Hepatocyte (in vitro differentiated cells): ENCODE measurements around the gene C1orf21. TPM values are rescaled to one million over a fixed set of nuclear protein-coding genes. Genes with fewer than 3 reads are reported as not detected.
"Not testable (repeated sequence)": the region's sequence is repeated elsewhere in the genome, so short reads cannot be mapped to it uniquely, and the experiment has no call there.

Experiments used
- DNase-seq: peaks from one replicate; pipeline ENCODE4 v3.0.0-alpha.2; 2016; ENCODE audit warnings: low spot score
- H2AFZ ChIP-seq: fragments of 200-600 bp; sonication (generic); 2 replicates; pipeline ENCODE4 v1.6.0; 2016; ENCODE audit warnings: antibody characterized with exemption, mild to moderate bottlenecking
- H3K27ac ChIP-seq: fragments of 200-600 bp; sonication (generic); 2 replicates; pipeline ENCODE4 v1.5.1; 2016; ENCODE audit warnings: mild to moderate bottlenecking
- H3K27me3 ChIP-seq: fragments of 200-600 bp; sonication (generic); 2 replicates; pipeline ENCODE4 v1.6.1; 2016
- H3K36me3 ChIP-seq: fragments of 200-600 bp; sonication (generic); replicated peaks from 2 replicates; pipeline ENCODE4 v1.5.1; 2016; ENCODE audit warnings: low read depth; ENCODE audit not compliant: insufficient read depth
- H3K4me1 ChIP-seq: fragments of 200-600 bp; sonication (generic); 2 replicates; pipeline ENCODE4 v1.5.1; 2016; ENCODE audit warnings: mild to moderate bottlenecking, moderate library complexity; ENCODE audit not compliant: insufficient read depth
- H3K4me2 ChIP-seq: fragments of 200-600 bp; sonication (generic); 2 replicates; pipeline ENCODE4 v1.6.0; 2016
- H3K4me3 ChIP-seq: fragments of 200-600 bp; sonication (generic); 2 replicates; pipeline ENCODE4 v1.5.1; 2016; ENCODE audit warnings: mild to moderate bottlenecking
- H3K79me2 ChIP-seq: fragments of 200-600 bp; sonication (generic); 2 replicates; pipeline ENCODE4 v1.6.0; 2017; ENCODE audit warnings: mild to moderate bottlenecking
- H3K9me2 ChIP-seq: fragments of 200-600 bp; sonication (generic); replicated peaks from 2 replicates; pipeline ENCODE4 v1.6.0; 2017; ENCODE audit warnings: mild to moderate bottlenecking; ENCODE audit not compliant: insufficient read depth
- H3K9me3 ChIP-seq: fragments of 200-600 bp; sonication (generic); 2 replicates; pipeline ENCODE4 v1.5.1; 2016; ENCODE audit warnings: low read depth, mild to moderate bottlenecking
- H4K20me1 ChIP-seq: fragments of 200-600 bp; sonication (generic); 2 replicates; pipeline ENCODE4 v1.6.0; 2016; ENCODE audit warnings: mild to moderate bottlenecking; ENCODE audit not compliant: insufficient read depth, poor library complexity, severe bottlenecking
- CTCF ChIP-seq: fragments of 200-600 bp; sonication (generic); IDR thresholded peaks from 2 replicates; pipeline ENCODE4 v1.5.1; 2016; ENCODE audit warnings: antibody characterized with exemption, mild to moderate bottlenecking; ENCODE audit not compliant: poor library complexity
- EZH2 ChIP-seq: fragments of 200-600 bp; sonication (generic); IDR thresholded peaks from 2 replicates; pipeline ENCODE4 v1.6.1; 2016; ENCODE audit warnings: antibody characterized with exemption, mild to moderate bottlenecking, borderline replicate concordance
- EZH2phosphoT487 ChIP-seq: fragments of 200-600 bp; sonication (generic); IDR thresholded peaks from one replicate; pipeline ENCODE4 v1.6.1; 2018; ENCODE audit warnings: antibody characterized with exemption, mild to moderate bottlenecking, low read depth, moderate library complexity; ENCODE audit not compliant: unreplicated experiment, severe bottlenecking
- WGBS: methylation state at CpG from one replicate; pipeline ENCODE4 v1.1.6; 2016; ENCODE audit warnings: low lambda C conversion rate; ENCODE audit errors: missing lambda C conversion rate; 5-methylcytosine and 5-hydroxymethylcytosine counted together
- polyA plus RNA-seq: library from polyadenylated mRNA; unstranded; fragments of >200 nt; fragmentation: Nextera tagmentation; extraction: Ambion mirVana; gene quantifications from 2 replicates; pipeline ENCODE4 v1.2.1, GENCODE V29; 2016
- total RNA-seq: library from RNA; depleted of rRNA; stranded (reverse); fragments of >200 nt; gene quantifications from 2 replicates; pipeline ENCODE4 v1.2.3, GENCODE V29; 2014

The C1orf21 gene, protein sequence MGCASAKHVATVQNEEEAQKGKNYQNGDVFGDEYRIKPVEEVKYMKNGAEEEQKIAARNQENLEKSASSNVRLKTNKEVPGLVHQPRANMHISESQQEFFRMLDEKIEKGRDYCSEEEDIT
- total RNA-seq (37.9 and 47.0 TPM in 2 replicates), polyA plus RNA-seq (26.9 and 29.7 TPM in 2 replicates)

DNA sequence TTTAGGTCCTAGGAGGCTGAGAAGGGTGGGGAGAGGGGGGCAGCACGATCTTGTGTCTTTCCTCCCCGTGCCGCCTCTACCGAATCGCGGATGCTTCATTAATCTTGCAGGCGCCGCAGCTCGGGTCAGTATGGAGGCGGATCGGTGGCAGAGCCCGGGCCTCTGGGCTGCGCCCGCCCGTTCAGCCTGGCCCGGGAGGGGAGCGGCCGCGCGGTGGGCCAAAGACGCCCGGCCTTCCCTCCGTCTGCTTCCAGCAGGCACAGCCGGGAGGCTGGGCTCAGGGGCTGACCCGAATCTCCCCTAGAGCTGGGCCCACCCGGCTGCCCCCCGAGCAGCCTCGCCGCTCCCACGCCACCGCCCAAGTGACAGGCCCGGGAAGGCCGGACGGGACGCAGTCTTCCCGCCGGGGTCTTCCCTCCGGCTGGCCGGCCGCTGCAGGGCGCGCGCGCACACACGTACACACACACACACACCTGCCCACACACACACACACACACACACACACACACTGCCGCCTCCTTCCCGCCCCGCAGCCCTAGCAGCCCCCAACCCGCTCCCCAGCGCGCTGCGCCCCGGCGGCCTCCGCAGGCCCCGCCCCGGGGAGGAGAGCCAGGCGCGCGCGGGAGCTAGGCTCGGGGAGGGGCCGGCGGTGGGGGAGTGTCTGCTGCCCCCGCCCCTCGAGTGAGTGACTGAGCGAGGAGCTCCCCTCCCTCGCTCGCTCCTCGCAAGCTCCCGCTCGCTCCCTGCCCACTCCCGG, at the start of gene C1orf21:
C1orf21 (plus strand) TSS at position 718 of the 757 bp plus-strand sequence. CDS start 90,481 bp downstream, outside the sequence.
- 2% methylated on average over 25 of the region's 73 CpGs for WGBS
- DNase-seq = peak; percentile 95

GRCh38 chr1:184337865-184338264, 49.0 kb upstream of the C1orf21 start:
- H3K4me3 ChIP-seq, H4K20me1 ChIP-seq, H3K36me3 ChIP-seq, H3K27me3 ChIP-seq, H3K79me2 ChIP-seq, H3K4me1 ChIP-seq, DNase-seq, H3K9me2 ChIP-seq, H2AFZ ChIP-seq, H3K4me2 ChIP-seq, H3K9me3 ChIP-seq, H3K27ac ChIP-seq: not testable (repeated sequence)
- WGBS = 100% methylated on average over 1 of the region's 1 CpG

More for the DNA sequence above, at the start of gene C1orf21:
- Histone ChIP-seq H3K4me3 (peak within 1 kb of the TSS; percentile 77), H3K4me1 (peaks cover 21% of the 10 kb centered on the region), H3K9me3 (no peaks in the 10 kb centered on the region), H3K27me3 (peaks cover 24% of the 10 kb centered on the region), H3K9me2 (no peaks in the 10 kb centered on the region), H3K27ac (peak within 1 kb of the TSS; percentile 87), H4K20me1 (no peaks in the 10 kb centered on the region), H3K79me2 (peaks cover 32% of the 10 kb centered on the region), H3K36me3 (no peaks in the 10 kb centered on the region), H2AFZ (peak within 1 kb of the TSS; percentile 98), H3K4me2 (peak within 1 kb of the TSS; percentile 88)
- TF ChIP-seq EZH2phosphoT487 = no peak
- no peak for TF ChIP-seq CTCF
- no peak for TF ChIP-seq EZH2

DNA sequence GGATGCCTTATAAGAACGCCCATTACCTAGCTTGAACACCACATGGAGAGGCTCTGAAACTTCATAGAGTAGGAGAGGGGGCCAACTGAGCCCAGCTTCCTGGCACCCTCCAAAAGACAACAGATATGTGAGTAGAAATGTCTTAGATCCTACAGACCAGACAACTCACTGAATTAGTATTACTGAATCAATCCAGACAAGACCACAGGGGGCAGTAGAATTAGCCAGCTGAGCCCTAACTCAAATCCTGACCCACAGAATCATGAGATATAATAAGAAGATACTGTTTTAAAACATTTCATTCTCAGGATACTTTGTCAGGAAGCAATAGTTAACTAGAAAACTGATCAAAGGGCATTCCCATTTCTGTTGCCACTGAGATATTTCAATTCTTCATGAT, 45.8 kb upstream of the C1orf21 start:
- no peaks in the 10 kb centered on the region for H3K4me1 ChIP-seq
- no peak overlapping the region for H3K27ac ChIP-seq
- H3K79me2 ChIP-seq = no peaks in the 10 kb centered on the region
- 78% methylated on average over 1 of the region's 1 CpG for WGBS
- H3K4me3 ChIP-seq = no peak overlapping the region
- no peaks in the 10 kb centered on the region for H4K20me1 ChIP-seq
- H3K4me2 ChIP-seq = no peak overlapping the region
- H3K9me3 ChIP-seq = peaks cover 7% of the 10 kb centered on the region
- H3K36me3 ChIP-seq = no peaks in the 10 kb centered on the region
- no peak for DNase-seq
- no peaks in the 10 kb centered on the region for H3K27me3 ChIP-seq
- TF ChIP-seq EZH2phosphoT487 (no peak), EZH2 (no peak), CTCF (no peak)
- H3K9me2 ChIP-seq = no peaks in the 10 kb centered on the region
- H2AFZ ChIP-seq = no peak overlapping the region

DNA sequence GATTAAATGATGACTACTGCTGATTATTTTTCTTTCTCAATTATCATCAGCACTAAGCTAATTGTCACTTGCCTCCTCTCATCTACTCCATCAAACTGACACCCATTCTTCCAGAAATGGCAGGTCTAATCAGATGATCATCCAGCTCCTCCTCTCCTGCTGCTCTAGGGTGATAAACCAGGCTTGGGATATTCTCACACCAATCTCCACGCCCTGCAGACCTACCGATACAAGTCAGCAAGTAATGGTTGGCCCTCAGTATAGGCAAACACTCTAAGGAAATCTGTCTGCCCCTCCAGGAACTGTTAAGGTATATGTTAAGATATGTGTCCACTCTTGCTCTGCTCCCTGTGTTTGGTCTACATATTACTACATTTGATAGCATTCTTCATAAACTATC, 36.3 kb upstream of the C1orf21 start:
- Histone ChIP-seq H3K36me3 (no peaks in the 10 kb centered on the region), H3K4me2 (no peak overlapping the region), H3K79me2 (no peaks in the 10 kb centered on the region), H3K9me3 (no peaks in the 10 kb centered on the region), H3K27me3 (peaks cover 6% of the 10 kb centered on the region), H3K4me1 (no peaks in the 10 kb centered on the region), H2AFZ (no peak overlapping the region), H3K9me2 (no peaks in the 10 kb centered on the region), H4K20me1 (no peaks in the 10 kb centered on the region), H3K27ac (no peak overlapping the region), H3K4me3 (no peak overlapping the region)
- no peak for DNase-seq
- no peak for TF ChIP-seq EZH2phosphoT487
- TF ChIP-seq EZH2 = no peak
- TF ChIP-seq CTCF = no peak
- 52% methylated on average over 2 of the region's 2 CpGs for WGBS
